GM21723 (cell line): Measurements from ENCODE around the gene CUTC.

Source experiments
- ATAC-seq: cut with Tn5 transposase; IDR thresholded peaks from one replicate; pipeline ENCODE4 v1.9.1; 2021; ENCODE audit warnings: mild to moderate bottlenecking, moderate library complexity; ENCODE audit not compliant: unreplicated experiment

Gene CUTC

GRCh38 chr10:99781734-99782429 is 49.8 kb downstream of the CUTC start:
- no peak for ATAC-seq

- no peak for ATAC-seq
These were observed 50.6 kb downstream of the CUTC start, which contains the start of gene ABCC2 for GRCh38 chr10:99782447-99783286. ABCC2 (plus strand) TSS chr10:99782640; CDS start chr10:99782845, 205 bp downstream.

GRCh38 chr10:99784016-99784726 is 52.1 kb downstream of the CUTC start:
- no peak for ATAC-seq

GRCh38 chr10:99784727-99785441 is 52.9 kb downstream of the CUTC start:
- no peak for ATAC-seq

- no peak for ATAC-seq
These were observed 53.6 kb downstream of the CUTC start for GRCh38 chr10:99785646-99786045.

- no peak for ATAC-seq
These were observed 55.3 kb downstream of the CUTC start for GRCh38 chr10:99787311-99787710.

- no peak for ATAC-seq
These were observed 55.9 kb downstream of the CUTC start for GRCh38 chr10:99787782-99788445.

- no peak for ATAC-seq
These were observed 56.7 kb downstream of the CUTC start for GRCh38 chr10:99788598-99789256.

- ATAC-seq: no peak
These were observed 59.8 kb downstream of the CUTC start for GRCh38 chr10:99791831-99792230.

- no peak for ATAC-seq
These were observed 61.8 kb downstream of the CUTC start for GRCh38 chr10:99793819-99794218.

GRCh38 chr10:99796928-99797327 is 64.9 kb downstream of the CUTC start:
- no peak for ATAC-seq

- no peak for ATAC-seq
These were observed 66.0 kb downstream of the CUTC start for GRCh38 chr10:99798031-99798430.

- no peak for ATAC-seq
These were observed 66.9 kb downstream of the CUTC start for GRCh38 chr10:99798920-99799319.

- ATAC-seq: no peak
These were observed 67.6 kb downstream of the CUTC start for GRCh38 chr10:99799613-99800012.

- no peak for ATAC-seq
These were observed 72.4 kb downstream of the CUTC start for GRCh38 chr10:99804471-99804870.

GRCh38 chr10:99805190-99805589 is 73.2 kb downstream of the CUTC start:
- no peak for ATAC-seq
